ENCODE data around the gene GEN1.

GEN1 gene

DNA sequence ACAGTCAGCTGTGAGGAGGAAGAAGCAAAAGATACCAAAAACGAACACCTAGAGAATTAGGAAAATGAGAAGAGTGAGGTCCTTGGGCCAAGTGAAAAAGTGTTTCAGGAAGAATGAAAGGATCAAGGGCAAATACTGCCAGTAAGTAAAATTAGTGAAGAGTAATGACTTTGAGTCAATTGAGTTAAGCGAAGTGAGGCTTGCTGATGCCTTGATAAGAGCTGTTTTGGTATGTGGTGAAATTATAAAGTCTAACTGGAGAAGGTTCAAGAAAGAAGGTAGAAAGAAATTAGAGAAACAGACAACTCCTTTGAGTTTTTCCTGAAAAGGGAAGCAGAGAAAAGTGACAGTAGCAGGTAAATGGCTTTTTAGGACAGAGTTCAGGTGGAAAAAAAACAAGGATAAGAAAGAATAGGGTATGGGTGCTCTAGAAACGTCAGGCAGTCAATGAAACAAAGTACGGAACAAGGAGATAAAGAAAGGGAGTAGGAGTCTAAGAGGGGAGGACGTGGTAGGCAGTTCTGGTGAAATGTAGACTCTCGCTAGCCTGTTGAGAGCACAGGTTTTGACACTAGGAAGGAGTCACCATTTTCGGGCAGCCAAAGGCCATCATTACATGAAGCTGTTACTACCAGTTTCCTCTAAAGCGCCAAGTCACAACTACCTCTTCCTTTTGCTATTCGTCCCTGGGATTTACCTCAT is 43.2 kb upstream of the GEN1 start:
- no peak overlapping the region for H3K9ac ChIP-seq (ENCODE audit: low read length)
- WGBS (ENCODE audit: extremely low coverage, insufficient coverage, insufficient read length), result no CpG with 5 or more reads among the region's 9 CpGs
- no peak overlapping the region for H3K4me3 ChIP-seq (ENCODE audit: low read depth, low read length)
- no peak overlapping the region for H2BK120ac ChIP-seq (ENCODE audit: insufficient read depth, low read length, poor library complexity)
- no peak overlapping the region for H4K91ac ChIP-seq (ENCODE audit: low read depth, low read length)
- H2BK5ac ChIP-seq (ENCODE audit: low read depth, low read length, poor library complexity), result no peak overlapping the region
- H3K18ac ChIP-seq (ENCODE audit: low read length), result no peak overlapping the region
- no peak overlapping the region for H3K14ac ChIP-seq (ENCODE audit: low read length)
- no peak overlapping the region for H4K12ac ChIP-seq (ENCODE audit: low read depth, low read length)
- no peaks in the 10 kb centered on the region for H3K27me3 ChIP-seq (ENCODE audit: insufficient read depth, low read length)
- H3K9me3 ChIP-seq (ENCODE audit: insufficient read depth, low read depth, low read length), result no peaks in the 10 kb centered on the region
- H3K79me2 ChIP-seq (ENCODE audit: control insufficient read depth, insufficient read depth, low read length, poor library complexity), result no peaks in the 10 kb centered on the region
- H2AK5ac ChIP-seq (ENCODE audit: low read length), result no peak overlapping the region
- H3K4ac ChIP-seq (ENCODE audit: low read depth, low read length), result no peak overlapping the region
- no peaks in the 10 kb centered on the region for H3K79me1 ChIP-seq (ENCODE audit: low read length)
- H2AFZ ChIP-seq (ENCODE audit: insufficient read depth, low read length, poor library complexity), result no peak overlapping the region
- H4K8ac ChIP-seq (ENCODE audit: low read depth, low read length), result no peak overlapping the region
- no peak overlapping the region for H2BK12ac ChIP-seq (ENCODE audit: low read length)
- no peak overlapping the region for H3K27ac ChIP-seq (ENCODE audit: low read depth, low read length)
- H3K4me1 ChIP-seq (ENCODE audit: control insufficient read depth in 1 of 2, insufficient read depth in 2 of 2, low read length in 2 of 2), result no peaks in the 10 kb centered on the region
- H3K36me3 ChIP-seq (ENCODE audit: control insufficient read depth in 1 of 2, insufficient read depth in 2 of 2, low read length in 2 of 2), result peaks cover 9 to 20% of the 10 kb centered on the region in 2 experiments
- no peak for DNase-seq
- H3K4me2 ChIP-seq (ENCODE audit: low read length), result no peak overlapping the region
- no peak overlapping the region for H3K23ac ChIP-seq (ENCODE audit: low read length)

DNA sequence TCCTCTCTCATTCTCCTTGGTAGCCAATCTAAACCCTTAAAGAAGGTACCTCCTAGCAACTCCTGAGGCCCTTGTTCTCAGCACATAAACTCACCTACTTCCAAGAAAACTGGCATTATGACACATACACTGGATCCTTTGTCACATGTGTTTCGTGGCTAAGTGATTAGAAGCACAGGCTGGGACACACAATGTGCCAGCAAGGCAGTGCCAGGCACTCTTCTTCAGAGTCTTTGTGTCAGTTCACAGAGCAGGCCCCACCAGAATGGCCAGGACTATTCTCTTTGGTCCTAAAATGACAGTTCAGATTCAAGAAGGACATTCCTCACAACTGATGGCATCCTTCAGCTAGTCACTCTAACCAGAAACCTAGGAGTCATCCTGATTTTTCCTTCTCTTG is 40.6 kb upstream of the GEN1 start:
- no peak overlapping the region for H2BK12ac ChIP-seq (ENCODE audit: low read length)
- H4K91ac ChIP-seq (ENCODE audit: low read depth, low read length), result no peak overlapping the region
- no peaks in the 10 kb centered on the region for H3K4me1 ChIP-seq (ENCODE audit: control insufficient read depth in 1 of 2, insufficient read depth in 2 of 2, low read length in 2 of 2)
- no peaks in the 10 kb centered on the region for H3K27me3 ChIP-seq (ENCODE audit: insufficient read depth, low read length)
- H3K4me3 ChIP-seq (ENCODE audit: low read depth, low read length), result no peak overlapping the region
- H3K18ac ChIP-seq (ENCODE audit: low read length), result no peak overlapping the region
- no peak overlapping the region for H3K23ac ChIP-seq (ENCODE audit: low read length)
- no peaks in the 10 kb centered on the region for H3K79me1 ChIP-seq (ENCODE audit: low read length)
- peaks cover 15 to 24% of the 10 kb centered on the region in 2 experiments for H3K36me3 ChIP-seq (ENCODE audit: control insufficient read depth in 1 of 2, insufficient read depth in 2 of 2, low read length in 2 of 2)
- H2BK120ac ChIP-seq (ENCODE audit: insufficient read depth, low read length, poor library complexity), result no peak overlapping the region
- WGBS (ENCODE audit: extremely low coverage, insufficient coverage, insufficient read length), result no CpG with 5 or more reads among the region's 1 CpG
- H2AFZ ChIP-seq (ENCODE audit: insufficient read depth, low read length, poor library complexity), result no peak overlapping the region
- DNase-seq, result no peak
- no peak overlapping the region for H3K14ac ChIP-seq (ENCODE audit: low read length)
- H4K12ac ChIP-seq (ENCODE audit: low read depth, low read length), result no peak overlapping the region
- H3K79me2 ChIP-seq (ENCODE audit: control insufficient read depth, insufficient read depth, low read length, poor library complexity), result no peaks in the 10 kb centered on the region
- H3K4me2 ChIP-seq (ENCODE audit: low read length), result no peak overlapping the region
- no peak overlapping the region for H2BK5ac ChIP-seq (ENCODE audit: low read depth, low read length, poor library complexity)
- no peak overlapping the region for H3K4ac ChIP-seq (ENCODE audit: low read depth, low read length)
- H4K8ac ChIP-seq (ENCODE audit: low read depth, low read length), result no peak overlapping the region
- no peak overlapping the region for H2AK5ac ChIP-seq (ENCODE audit: low read length)
- no peak overlapping the region for H3K9ac ChIP-seq (ENCODE audit: low read length)
- H3K27ac ChIP-seq (ENCODE audit: low read depth, low read length), result no peak overlapping the region
- H3K9me3 ChIP-seq (ENCODE audit: insufficient read depth, low read depth, low read length), result no peaks in the 10 kb centered on the region

DNA sequence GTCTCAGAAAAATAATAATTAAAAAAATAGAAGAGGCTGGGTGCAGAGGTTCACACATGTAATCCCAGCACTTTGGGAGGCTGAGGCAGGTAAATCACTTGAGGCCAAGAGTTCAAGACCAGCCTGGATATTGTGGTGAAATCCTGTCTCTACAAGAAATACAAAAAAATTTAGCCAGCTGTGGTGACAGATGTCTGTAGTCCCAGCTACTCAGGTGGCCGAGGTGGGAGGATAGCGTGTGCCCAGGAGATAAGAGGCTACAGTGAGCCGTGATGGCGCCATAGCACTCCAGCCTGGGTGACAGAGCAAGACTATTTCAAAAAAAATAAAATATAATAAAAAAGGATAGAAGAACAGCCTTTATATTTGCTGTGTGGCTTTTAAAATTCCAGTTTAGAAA is 36.3 kb upstream of the GEN1 start:
- WGBS (ENCODE audit: extremely low coverage, insufficient coverage, insufficient read length), result no CpG with 5 or more reads among the region's 4 CpGs
- no peak overlapping the region for H3K14ac ChIP-seq (ENCODE audit: low read length)
- H2BK12ac ChIP-seq (ENCODE audit: low read length), result no peak overlapping the region
- H4K8ac ChIP-seq (ENCODE audit: low read depth, low read length), result no peak overlapping the region
- H2AFZ ChIP-seq (ENCODE audit: insufficient read depth, low read length, poor library complexity), result no peak overlapping the region
- no peak overlapping the region for H2BK5ac ChIP-seq (ENCODE audit: low read depth, low read length, poor library complexity)
- H3K9ac ChIP-seq (ENCODE audit: low read length), result no peak overlapping the region
- no peaks in the 10 kb centered on the region for H3K9me3 ChIP-seq (ENCODE audit: insufficient read depth, low read depth, low read length)
- no peak overlapping the region for H3K4me3 ChIP-seq (ENCODE audit: low read depth, low read length)
- no peak overlapping the region for H4K12ac ChIP-seq (ENCODE audit: low read depth, low read length)
- no peak overlapping the region for H4K91ac ChIP-seq (ENCODE audit: low read depth, low read length)
- H3K79me1 ChIP-seq (ENCODE audit: low read length), result no peaks in the 10 kb centered on the region
- no peaks in the 10 kb centered on the region for H3K27me3 ChIP-seq (ENCODE audit: insufficient read depth, low read length)
- no peaks in the 10 kb centered on the region for H3K79me2 ChIP-seq (ENCODE audit: control insufficient read depth, insufficient read depth, low read length, poor library complexity)
- no peak for DNase-seq
- H2AK5ac ChIP-seq (ENCODE audit: low read length), result no peak overlapping the region
- no peak overlapping the region for H3K4me2 ChIP-seq (ENCODE audit: low read length)
- no peak overlapping the region for H3K18ac ChIP-seq (ENCODE audit: low read length)
- no peak overlapping the region for H3K4ac ChIP-seq (ENCODE audit: low read depth, low read length)
- no peaks in the 10 kb centered on the region for H3K4me1 ChIP-seq (ENCODE audit: control insufficient read depth in 1 of 2, insufficient read depth in 2 of 2, low read length in 2 of 2)
- H3K36me3 ChIP-seq (ENCODE audit: control insufficient read depth in 1 of 2, insufficient read depth in 2 of 2, low read length in 2 of 2), result peaks cover 12 to 17% of the 10 kb centered on the region in 2 experiments
- H3K23ac ChIP-seq (ENCODE audit: low read length), result no peak overlapping the region
- H3K27ac ChIP-seq (ENCODE audit: low read depth, low read length), result no peak overlapping the region
- no peak overlapping the region for H2BK120ac ChIP-seq (ENCODE audit: insufficient read depth, low read length, poor library complexity)

DNA sequence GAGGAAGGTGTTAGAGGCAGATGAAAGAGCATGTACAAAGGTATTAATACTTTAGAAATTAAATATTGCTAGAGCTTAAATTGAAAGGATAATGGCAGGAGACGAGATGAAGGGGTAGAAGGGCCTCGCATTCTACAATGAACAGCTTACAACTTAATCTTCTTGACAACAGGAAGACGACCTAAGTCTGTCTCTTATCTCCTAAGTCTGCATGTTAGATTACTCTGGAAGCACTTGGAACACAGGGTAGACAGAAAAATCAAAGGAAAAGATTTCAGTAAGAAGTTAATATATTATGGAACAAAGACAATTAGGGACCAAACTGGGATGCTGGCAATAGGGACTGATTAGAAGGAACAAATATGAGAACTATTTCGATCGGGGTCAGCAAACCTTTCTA is 35.2 kb upstream of the GEN1 start:
- Histone ChIP-seq H3K4me3 (ENCODE audit: low read depth, low read length) (no peak overlapping the region), H3K14ac (ENCODE audit: low read length) (no peak overlapping the region), H4K91ac (ENCODE audit: low read depth, low read length) (no peak overlapping the region), H3K23ac (ENCODE audit: low read length) (no peak overlapping the region), H3K4me2 (ENCODE audit: low read length) (no peak overlapping the region), H2BK120ac (ENCODE audit: insufficient read depth, low read length, poor library complexity) (no peak overlapping the region), H3K27me3 (ENCODE audit: insufficient read depth, low read length) (no peaks in the 10 kb centered on the region), H4K12ac (ENCODE audit: low read depth, low read length) (no peak overlapping the region), H2AK5ac (ENCODE audit: low read length) (no peak overlapping the region), H3K4ac (ENCODE audit: low read depth, low read length) (no peak overlapping the region), H3K4me1 (ENCODE audit: control insufficient read depth in 1 of 2, insufficient read depth in 2 of 2, low read length in 2 of 2) (no peaks in the 10 kb centered on the region), H2BK12ac (ENCODE audit: low read length) (no peak overlapping the region), H2AFZ (ENCODE audit: insufficient read depth, low read length, poor library complexity) (no peak overlapping the region), H2BK5ac (ENCODE audit: low read depth, low read length, poor library complexity) (no peak overlapping the region), H3K9ac (ENCODE audit: low read length) (no peak overlapping the region), H3K79me1 (ENCODE audit: low read length) (no peaks in the 10 kb centered on the region), H3K27ac (ENCODE audit: low read depth, low read length) (no peak overlapping the region), H4K8ac (ENCODE audit: low read depth, low read length) (no peak overlapping the region), H3K36me3 (ENCODE audit: control insufficient read depth in 1 of 2, insufficient read depth in 2 of 2, low read length in 2 of 2) (peaks cover 10 to 14% of the 10 kb centered on the region in 2 experiments), H3K79me2 (ENCODE audit: control insufficient read depth, insufficient read depth, low read length, poor library complexity) (no peaks in the 10 kb centered on the region), H3K18ac (ENCODE audit: low read length) (no peak overlapping the region), H3K9me3 (ENCODE audit: insufficient read depth, low read depth, low read length) (no peaks in the 10 kb centered on the region)
- no CpG with 5 or more reads among the region's 5 CpGs for WGBS (ENCODE audit: extremely low coverage, insufficient coverage, insufficient read length)
- no peak for DNase-seq
